ENCODE data around the gene HYAL3. TPM values are rescaled to one million over a fixed set of nuclear protein-coding genes. Genes with fewer than 3 reads are reported as not detected.

The HYAL3 gene
- total and polyA plus RNA-seq, 10 of the 15 experiments (the other 5 are each of a cell fraction or from before 2014, with no cell fraction given), result 0.37 to 4.2 (median 2.8) TPM

GRCh38 chr3:50292159-50293078 lies 6.8 kb downstream of the HYAL3 start, which contains the start of gene IFRD2 (continued):
- TF ChIP-seq REST (IDR thresholded peaks at IDR 0.05; ENCODE audit: low read depth, low read length) (no peak), PML (IDR thresholded peaks at IDR 0.05; ENCODE audit: low read length) (no peak), ZNF592 (IDR thresholded peaks at IDR 0.05) (no peak), NFYB (IDR thresholded peaks at IDR 0.05; ENCODE audit: insufficient read depth, low read depth, low read length) (no peak), EED (IDR thresholded peaks at IDR 0.05; ENCODE audit: low read depth) (no peak), EP300 (IDR thresholded peaks at IDR 0.05; ENCODE audit: borderline replicate concordance in 1 of 2, control insufficient read depth in 1 of 2, low read depth in 2 of 2, low read length in 2 of 2) (no peak)
- TF ChIP-seq, protein P1, sequence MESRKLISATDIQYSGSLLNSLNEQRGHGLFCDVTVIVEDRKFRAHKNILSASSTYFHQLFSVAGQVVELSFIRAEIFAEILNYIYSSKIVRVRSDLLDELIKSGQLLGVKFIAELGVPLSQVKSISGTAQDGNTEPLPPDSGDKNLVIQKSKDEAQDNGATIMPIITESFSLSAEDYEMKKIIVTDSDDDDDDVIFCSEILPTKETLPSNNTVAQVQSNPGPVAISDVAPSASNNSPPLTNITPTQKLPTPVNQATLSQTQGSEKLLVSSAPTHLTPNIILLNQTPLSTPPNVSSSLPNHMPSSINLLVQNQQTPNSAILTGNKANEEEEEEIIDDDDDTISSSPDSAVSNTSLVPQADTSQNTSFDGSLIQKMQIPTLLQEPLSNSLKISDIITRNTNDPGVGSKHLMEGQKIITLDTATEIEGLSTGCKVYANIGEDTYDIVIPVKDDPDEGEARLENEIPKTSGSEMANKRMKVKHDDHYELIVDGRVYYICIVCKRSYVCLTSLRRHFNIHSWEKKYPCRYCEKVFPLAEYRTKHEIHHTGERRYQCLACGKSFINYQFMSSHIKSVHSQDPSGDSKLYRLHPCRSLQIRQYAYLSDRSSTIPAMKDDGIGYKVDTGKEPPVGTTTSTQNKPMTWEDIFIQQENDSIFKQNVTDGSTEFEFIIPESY (IDR thresholded peaks at IDR 0.05), result no peak
- TF ChIP-seq, protein P2, sequence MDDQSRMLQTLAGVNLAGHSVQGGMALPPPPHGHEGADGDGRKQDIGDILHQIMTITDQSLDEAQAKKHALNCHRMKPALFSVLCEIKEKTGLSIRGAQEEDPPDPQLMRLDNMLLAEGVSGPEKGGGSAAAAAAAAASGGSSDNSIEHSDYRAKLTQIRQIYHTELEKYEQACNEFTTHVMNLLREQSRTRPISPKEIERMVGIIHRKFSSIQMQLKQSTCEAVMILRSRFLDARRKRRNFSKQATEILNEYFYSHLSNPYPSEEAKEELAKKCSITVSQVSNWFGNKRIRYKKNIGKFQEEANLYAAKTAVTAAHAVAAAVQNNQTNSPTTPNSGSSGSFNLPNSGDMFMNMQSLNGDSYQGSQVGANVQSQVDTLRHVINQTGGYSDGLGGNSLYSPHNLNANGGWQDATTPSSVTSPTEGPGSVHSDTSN (IDR thresholded peaks at IDR 0.05; ENCODE audit: insufficient replicate concordance, low read depth, low read length), result no peak
- TF ChIP-seq, protein P3, sequence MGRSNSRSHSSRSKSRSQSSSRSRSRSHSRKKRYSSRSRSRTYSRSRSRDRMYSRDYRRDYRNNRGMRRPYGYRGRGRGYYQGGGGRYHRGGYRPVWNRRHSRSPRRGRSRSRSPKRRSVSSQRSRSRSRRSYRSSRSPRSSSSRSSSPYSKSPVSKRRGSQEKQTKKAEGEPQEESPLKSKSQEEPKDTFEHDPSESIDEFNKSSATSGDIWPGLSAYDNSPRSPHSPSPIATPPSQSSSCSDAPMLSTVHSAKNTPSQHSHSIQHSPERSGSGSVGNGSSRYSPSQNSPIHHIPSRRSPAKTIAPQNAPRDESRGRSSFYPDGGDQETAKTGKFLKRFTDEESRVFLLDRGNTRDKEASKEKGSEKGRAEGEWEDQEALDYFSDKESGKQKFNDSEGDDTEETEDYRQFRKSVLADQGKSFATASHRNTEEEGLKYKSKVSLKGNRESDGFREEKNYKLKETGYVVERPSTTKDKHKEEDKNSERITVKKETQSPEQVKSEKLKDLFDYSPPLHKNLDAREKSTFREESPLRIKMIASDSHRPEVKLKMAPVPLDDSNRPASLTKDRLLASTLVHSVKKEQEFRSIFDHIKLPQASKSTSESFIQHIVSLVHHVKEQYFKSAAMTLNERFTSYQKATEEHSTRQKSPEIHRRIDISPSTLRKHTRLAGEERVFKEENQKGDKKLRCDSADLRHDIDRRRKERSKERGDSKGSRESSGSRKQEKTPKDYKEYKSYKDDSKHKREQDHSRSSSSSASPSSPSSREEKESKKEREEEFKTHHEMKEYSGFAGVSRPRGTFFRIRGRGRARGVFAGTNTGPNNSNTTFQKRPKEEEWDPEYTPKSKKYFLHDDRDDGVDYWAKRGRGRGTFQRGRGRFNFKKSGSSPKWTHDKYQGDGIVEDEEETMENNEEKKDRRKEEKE (IDR thresholded peaks at IDR 0.05), result no peak
- TF ChIP-seq, protein P4, sequence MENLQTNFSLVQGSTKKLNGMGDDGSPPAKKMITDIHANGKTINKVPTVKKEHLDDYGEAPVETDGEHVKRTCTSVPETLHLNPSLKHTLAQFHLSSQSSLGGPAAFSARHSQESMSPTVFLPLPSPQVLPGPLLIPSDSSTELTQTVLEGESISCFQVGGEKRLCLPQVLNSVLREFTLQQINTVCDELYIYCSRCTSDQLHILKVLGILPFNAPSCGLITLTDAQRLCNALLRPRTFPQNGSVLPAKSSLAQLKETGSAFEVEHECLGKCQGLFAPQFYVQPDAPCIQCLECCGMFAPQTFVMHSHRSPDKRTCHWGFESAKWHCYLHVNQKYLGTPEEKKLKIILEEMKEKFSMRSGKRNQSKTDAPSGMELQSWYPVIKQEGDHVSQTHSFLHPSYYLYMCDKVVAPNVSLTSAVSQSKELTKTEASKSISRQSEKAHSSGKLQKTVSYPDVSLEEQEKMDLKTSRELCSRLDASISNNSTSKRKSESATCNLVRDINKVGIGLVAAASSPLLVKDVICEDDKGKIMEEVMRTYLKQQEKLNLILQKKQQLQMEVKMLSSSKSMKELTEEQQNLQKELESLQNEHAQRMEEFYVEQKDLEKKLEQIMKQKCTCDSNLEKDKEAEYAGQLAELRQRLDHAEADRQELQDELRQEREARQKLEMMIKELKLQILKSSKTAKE (IDR thresholded peaks at IDR 0.05; ENCODE audit: low read depth, poor library complexity, severe bottlenecking), result no peak

All from GM12878 (cell line).